HuH-7 (cell line): ENCODE measurements around the gene CFAP299.
"Not testable (repeated sequence)": the region's sequence is repeated elsewhere in the genome, so short reads cannot be mapped to it uniquely, and the experiment has no call there.

Source experiments
- DNase-seq: peaks from one replicate; pipeline ENCODE4 v3.0.0; 2011; ENCODE audit warnings: low spot score

The CFAP299 gene

DNA sequence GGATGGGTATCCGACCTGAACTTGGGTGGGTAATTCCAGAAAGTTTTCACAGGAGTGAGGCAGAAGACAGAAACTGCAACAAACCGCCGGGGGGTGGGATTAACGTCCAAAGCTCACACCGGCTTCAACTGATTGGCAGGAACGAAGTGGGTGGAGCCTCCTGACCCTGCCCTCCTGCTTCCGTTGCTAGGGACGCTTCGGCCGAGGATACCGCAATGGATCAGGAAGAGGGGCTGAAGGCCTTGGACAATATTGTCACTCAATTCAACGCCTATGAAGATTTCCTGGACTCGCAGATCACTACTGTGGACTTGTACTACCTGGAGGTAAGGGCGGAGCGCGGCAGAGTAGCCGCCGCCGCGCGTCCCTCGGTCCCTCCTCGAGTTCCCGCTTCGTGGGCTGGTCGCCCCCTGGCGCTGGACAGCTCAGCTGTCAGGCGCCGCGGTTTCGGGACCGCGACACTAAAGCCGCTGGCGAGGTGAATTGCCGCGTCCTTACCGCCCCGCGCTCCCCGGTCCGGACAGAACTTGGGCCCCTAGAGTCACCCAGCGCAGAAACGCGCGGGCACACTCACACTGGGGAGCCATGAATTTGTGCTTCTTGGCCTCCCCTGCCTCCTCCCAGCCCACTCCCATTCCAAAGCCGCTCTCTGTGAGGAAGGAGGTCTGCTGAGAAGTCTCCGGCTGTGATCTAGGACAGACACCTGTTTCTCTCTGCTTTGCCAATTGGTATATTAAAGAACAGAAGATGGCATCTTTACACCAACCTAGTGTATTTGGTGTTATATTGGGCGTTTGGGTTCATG, at the start of gene CFAP299:
Gene CFAP299, plus strand, starts transcription at position 177 of the 805 bp plus-strand sequence.
- DNase-seq, result peak; percentile 78

DNA sequence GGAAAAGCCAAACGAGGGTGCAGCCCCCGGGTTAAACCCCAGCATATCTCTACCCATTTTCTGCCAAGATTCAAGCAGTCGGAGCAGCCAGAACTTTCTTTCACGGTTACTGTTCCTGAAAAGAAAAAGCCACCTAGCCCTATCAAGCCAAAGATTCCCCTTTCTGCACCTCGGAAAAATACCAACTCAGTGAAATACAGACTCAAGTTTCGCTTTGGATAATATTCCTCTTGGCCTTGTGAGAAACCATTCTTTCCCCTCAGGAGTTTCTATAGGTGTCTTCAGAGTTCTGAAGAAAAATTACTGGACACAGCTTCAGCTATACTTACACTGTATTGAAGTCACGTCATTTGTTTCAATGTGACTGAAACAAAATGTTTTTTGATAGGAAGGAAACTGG, 49.1 kb upstream of the CFAP299 start:
- no peak for DNase-seq

DNA sequence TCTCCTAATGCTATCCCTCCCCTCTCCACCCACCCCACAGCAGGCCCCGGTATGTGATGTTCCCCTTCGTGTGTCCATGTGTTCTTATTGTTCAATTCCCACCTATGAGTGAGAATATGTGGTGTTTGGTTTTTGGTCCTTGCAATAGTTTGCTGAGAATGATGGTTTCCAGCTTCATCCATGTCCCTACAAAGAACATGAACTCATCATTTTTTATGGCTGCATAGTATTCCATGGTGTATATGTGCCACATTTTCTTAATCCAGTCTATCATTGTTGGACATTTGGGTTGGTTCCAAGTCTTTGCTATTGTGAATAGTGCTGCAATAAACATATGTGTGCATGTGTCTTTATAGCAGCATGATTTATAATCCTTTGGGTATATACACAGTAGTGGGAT, 44.9 kb upstream of the CFAP299 start:
- not testable (repeated sequence) for DNase-seq

DNA sequence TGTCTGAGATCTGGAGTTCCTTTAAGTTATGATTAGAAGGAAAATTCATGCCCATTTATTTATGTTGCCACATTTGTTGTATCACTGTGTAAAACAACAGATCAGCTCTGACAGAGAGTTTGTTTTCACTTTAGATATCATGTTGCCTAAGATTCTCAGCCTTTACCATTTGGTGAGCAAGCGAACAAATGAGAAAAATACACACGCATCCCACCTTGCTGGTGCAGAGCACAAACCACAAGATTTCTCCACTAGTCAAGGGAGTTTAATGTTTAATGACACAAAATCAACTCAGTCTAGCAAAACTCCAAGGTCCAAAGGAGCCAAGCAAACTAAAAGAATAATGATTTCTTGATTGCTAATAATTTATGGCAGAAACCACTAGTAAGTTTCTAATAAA, 41.3 kb upstream of the CFAP299 start:
- DNase-seq, result no peak

DNA sequence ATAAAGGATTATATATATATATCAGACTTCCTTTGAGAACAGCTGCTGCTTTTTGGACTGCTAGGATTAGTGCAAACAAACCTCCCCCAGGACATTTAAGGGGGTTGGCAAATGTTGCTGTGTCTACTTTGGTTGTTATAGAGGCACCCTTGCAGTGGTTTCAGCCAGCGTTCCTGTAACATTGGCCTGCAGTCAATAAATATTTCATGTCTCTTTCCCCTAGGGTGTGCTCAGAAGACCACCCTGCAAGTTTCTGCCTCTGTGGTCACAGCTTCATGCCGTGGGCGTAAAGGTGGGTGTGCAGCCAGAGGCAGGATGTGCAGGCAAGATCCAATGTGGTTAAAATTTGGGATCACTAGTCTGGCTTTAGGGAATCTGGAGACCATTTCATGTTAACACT, 40.2 kb upstream of the CFAP299 start:
- DNase-seq, result no peak

DNA sequence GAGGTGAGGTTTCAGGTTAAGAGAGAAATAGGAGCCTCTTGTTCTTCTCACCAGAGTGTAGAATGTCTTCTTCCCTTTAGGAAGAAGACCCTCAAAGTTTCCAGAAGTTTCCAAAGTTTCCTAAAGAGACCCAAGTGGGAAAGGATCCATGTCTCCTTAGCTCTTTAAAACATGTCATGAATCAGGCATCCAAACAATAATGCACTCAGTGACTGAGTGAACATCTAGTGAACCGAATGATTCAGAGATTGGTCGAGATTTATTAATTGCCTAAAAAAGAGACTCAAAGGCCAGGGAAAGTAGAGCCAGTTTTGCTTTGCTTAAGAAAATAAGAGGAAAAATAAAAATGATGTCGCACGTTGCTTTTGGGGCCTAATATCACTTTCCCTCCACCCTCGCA, 39.7 kb upstream of the CFAP299 start:
- DNase-seq, result no peak

DNA sequence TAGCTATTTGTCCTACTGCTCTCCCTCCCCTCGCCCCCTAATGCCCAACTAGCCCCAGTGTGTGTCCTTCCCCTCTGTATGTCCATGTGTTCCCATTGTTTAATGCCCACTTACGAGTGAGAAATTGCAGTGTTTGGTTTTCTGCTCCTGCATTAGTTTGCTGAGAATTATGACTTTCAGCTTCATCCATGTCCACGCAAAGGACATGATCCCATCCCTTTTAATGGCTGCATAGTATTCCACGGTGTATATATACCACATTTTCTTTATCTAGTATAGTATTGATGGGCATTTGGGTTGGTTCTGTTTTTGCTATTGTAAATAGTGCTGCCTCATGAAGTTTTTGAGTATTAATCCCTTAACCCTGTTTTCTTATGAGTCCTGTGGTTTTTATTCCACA, 33.6 kb upstream of the CFAP299 start:
- no peak for DNase-seq

DNA sequence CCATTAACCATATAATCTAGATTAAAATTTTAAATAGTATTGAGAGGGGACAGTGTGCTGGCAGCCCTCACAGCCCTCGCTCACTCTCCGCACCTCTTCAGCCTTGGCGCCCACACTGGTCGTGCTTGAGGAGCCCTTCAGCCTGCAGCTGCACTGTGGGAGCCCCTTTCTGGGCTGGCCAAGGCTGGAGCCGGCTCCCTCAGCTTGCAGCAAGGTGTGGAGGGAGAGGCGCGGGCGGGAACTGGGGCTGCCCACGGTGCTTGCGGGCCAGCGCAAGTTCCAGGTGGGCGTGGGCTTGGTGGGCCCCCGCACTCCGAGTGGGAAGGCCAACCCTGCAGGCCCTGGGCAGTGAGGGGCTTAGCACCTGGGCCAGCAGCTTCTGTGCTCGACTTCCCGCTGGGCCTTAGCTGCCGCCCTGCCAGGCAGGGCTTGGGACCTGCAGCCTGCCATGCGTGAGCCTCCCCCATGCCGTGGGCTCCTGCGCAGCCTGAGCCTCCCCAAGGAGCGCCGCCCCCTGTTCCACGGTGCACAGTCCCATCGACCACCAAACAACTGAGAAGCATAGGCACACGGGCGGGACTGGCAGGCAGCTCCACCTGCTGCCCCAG, 32.8 kb upstream of the CFAP299 start:
- DNase-seq, result no peak

DNA sequence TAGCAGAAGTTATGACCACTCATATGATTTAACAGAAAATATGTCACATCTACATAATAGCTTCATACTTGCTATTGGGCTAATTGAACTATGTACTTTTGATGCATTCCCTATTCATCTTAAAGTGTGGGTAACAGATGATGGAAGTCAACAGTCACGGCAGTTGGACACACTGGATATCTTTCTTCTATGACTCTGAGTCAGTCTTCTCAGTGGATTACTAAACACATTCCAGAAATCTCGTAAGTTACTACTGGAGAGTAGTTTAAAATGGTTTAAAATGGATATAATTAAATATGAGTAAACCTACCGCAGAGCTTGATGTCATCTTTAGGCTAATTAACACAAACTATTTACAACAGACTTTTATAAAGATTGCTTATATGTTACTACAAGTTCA, 30.1 kb upstream of the CFAP299 start:
- no peak for DNase-seq

DNA sequence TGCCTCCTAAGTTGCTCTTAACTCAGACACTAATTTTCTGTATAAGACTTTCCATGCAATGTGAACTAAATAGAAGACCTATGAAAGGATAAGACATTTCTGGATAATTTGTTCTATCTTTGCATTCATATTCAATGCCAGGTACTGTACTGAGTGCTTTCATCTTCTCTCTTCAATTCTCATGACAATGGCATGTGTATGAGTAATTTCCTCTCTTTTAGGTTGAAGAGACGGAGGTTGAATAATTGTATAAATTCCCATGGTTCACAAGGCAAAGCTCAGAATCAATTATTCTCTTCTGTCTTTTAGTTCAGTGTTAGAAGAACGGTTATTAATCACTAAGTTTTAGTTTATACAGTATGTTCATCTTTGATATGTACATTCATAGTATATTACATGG, 29.3 kb upstream of the CFAP299 start:
- no peak for DNase-seq

DNA sequence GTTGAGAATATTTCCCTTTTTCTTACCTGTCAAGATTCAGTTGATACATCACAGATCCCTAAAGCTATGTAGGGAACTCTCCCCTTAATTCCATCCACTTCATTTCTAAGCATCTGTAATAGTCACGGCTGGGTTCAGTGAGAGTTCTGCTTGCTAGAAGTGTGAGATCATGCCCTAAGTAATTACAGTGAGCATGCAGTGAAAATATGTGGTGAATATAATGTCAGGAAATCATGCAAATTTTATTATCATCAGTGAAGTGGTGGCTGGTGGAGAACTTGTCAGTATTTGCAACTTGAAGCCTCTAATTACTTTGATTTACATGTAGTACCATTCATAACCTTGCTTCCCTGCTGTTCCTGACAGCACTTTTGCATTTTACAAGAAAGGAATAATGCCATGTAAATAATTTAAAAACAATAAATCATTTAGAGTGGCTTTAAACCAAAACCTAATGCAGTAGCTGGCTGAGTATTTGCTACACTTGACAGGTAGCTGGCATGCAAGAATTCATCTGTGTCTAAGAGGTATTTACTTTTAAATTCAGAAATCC, 28.3 kb upstream of the CFAP299 start:
- DNase-seq, result no peak

DNA sequence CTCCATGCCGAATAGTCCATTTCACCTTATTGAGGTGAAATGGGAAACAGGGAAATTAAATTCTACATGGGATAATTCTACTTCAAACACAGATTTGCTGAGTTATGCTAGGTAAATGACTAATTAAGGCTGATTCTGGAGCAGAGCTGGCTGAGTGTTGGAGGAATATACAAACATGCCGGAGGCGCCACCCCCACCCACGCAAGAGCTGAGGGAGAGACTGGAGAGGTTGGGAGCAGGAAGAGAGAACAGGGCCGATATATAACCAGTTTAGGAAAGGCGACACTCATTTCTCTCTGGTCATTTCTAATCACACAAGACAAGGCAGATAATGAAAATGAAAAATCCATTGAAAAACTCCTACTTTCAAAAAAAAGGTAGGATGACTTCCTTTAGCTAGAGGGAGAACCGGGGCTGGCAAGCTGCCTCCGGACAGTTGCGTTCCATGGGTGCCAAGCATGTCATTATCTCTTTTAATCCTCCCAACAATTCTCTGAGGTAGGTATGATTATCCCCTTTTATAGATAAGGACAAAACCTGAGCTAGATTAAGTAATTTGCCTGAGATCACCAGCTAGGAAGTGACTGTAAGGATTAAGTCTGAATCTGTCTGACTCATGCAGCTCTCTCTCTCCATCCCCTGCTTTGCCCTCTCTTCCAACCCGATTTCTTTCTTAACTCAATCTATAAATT, 27.6 kb upstream of the CFAP299 start:
- no peak for DNase-seq

DNA sequence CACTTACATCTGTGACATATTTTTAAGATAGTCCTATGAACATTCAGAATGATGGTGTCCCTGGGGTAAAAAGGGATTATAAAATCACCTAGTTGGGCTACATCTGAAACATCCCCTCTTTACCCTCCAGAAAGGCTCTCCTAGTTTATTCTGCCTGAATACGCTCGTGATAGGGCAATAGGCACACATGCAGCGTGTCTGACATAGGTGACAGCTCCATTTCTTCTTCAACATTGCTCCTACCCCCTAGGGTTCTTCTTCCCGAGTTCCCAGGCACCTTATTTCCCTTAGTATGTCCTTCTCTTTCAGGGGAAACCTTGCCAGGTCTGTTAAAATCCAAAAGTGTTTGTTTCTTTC, 27.1 kb upstream of the CFAP299 start:
- DNase-seq, result no peak

DNA sequence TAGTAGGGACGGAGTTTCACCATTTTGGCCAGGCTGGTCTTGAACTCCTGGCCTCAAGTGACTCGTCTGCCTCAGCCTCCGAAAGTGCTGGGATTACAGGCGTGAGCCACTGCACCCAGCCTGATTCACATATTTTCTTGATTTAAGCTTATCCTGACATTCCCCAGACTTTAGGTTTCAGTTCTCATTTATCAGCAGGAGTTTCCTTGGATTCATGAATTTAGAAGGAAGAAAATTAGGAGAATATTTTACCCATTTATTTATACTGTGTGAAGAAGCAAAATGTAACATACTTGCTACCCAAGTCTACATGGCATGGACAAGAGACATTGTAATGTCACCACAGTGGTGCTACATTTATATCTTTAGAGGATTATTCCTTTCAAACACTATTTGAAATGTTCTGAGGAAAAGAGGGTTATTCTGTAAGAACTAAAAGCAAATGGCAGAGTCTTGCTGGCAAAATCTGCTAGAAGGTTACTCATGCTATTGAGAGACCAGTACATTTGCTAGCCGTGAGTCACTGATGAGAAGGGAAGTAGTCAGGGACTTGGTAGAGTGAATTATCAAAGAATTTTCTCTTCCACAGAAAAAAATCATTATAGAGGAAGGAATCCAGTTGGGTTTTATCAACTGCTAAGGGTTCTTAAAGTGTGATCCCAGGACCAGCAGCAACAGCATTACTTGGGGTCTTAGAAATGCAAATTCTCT, 26.1 kb upstream of the CFAP299 start:
- no peak for DNase-seq

DNA sequence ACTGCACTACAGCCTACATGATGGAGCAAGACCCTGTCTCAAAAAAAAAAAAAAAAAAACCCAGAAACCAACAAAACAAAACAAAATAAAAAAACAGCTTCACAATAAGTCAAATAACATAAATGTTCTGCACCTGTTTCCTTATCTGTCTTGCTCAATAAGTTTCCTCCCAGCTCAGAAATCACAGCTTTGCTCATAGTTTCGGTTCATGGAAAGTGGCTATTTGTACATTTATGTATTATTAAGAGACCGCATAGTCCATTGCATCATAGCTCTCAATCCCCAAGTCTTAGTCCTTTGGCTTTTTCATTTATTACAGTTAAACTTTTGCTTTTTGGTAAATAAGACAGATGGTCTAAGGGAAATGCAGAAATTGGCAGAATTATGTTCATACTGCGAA, 24.4 kb upstream of the CFAP299 start:
- no peak for DNase-seq

DNA sequence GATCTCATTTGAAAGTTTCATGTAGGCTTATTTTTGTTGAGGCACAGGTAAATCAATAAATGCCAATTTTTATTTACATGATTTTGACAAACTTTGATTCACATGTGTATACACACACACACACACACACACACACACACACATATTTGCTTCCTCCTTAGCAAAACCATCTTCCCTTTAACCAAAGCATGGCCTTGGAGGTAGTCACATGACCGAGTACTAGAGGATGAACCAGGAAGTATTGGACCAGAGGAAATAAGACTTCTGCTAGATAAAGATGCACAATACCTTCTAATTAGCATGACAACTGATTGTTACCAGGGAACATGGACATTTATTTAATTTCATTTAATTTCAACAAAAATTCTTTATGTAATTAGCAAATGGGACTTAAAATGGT, 23.4 kb upstream of the CFAP299 start:
- no peak for DNase-seq

DNA sequence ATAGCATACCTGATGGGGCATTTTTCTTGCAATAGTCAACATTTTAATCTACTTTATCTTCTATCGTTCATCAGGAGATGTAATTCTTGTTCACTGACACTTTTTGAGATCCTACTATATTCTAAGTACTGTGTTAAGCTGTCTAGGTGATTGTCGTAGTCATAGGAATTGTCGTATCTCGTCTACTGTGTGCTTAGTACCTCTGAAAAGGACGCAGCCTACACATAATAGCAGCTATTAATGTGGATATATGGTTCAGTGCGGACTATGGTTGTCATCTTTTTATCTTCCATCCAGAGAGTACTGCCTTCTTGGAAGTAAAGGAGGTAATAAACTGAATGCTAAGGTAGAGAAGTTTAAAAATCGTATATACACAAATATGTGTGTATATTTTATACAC, 21.9 kb upstream of the CFAP299 start:
- no peak for DNase-seq

DNA sequence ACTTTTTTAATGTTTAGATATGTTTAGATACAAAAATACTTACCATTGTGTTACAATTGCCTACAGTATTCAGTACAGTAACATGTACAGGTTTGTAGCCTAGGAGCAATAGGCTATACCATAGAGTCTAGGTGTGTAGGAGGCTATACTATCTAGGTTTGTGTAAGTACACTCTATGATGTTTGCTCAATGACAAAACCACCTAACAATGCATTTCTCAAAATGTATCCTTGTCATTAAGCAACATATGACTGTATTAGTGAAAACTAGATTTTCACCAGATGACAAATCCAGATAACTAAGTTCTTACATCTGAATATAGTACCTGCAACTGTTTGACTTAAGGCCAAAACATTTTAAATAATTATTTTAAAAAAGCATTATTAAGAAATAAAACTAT, 19.7 kb upstream of the CFAP299 start:
- DNase-seq, result not testable (repeated sequence)

DNA sequence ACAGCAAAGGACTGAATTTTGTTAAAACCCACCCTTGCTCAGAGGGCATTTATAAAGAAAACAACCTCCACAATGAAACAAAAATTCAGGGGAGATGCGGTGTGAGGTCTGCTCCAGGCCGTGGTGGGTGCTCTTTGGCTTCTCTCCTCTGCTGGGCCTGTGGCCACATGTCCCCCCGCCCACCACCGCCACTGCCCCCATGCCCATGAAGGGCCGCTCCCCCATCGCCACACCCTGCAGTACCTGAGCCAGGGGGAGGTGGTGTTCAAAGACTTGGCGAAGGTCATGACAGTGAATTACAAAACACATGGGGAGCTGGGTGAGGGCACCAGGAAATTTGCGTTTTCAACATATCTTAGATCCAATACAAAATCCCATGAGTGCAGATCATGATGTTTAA, 14.2 kb upstream of the CFAP299 start:
- DNase-seq, result no peak

DNA sequence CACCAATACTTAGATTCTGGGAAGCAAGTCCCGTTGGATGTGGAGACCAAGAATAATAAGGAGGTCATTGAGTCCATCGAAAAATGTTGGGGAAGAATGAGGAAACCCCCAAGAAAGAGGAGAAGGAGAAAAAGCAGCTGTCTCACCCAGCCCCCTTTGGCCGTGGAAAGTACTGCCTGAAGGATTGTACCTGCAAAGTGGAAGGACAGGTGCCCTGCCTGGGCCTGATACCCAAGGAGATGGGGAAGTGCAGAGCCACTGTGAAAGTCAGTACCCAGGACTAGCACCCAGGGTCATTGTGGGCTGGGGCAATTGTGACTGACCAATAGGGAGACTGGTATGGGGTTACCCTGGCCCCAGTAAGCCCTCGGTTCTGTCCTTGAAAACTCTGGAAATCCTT, 13.8 kb upstream of the CFAP299 start:
- no peak for DNase-seq

DNA sequence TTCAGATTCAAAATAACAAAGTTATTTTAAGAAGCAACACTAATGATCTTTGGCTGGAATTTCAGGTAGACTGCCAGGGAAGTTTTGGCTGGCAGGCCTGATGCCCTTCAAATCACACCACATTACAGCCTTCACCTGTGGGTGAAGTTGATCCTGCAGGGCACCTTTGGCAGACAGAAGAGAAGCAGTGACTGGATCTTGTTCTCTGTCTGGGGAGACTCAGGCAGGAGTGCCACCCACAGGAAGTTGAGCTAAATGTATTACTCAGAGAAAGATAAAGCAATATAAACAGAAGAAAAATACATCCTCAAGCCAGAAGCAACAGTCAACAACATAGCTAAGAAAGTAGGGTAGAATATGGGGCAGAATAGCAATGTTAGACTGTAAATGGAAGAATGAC, 12.8 kb upstream of the CFAP299 start:
- DNase-seq, result no peak

DNA sequence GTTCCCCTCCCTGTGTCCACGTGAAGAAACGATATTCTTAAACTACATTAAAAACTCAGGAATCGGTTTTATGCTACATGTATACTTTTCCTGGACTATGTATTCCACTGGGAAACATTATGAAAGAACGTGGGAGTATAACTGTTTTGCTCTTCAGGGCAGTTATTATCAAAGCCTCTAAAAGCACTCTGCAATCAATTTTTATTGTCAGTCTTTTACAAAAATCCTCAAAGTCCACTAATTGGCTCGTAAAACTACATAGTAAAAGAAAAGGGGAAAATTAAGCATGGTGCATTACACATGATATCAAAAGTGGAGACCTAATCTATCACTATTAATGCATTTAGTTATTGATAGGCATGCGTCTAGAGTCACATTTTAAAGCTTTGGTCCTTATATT, 11.4 kb upstream of the CFAP299 start:
- no peak for DNase-seq

DNA sequence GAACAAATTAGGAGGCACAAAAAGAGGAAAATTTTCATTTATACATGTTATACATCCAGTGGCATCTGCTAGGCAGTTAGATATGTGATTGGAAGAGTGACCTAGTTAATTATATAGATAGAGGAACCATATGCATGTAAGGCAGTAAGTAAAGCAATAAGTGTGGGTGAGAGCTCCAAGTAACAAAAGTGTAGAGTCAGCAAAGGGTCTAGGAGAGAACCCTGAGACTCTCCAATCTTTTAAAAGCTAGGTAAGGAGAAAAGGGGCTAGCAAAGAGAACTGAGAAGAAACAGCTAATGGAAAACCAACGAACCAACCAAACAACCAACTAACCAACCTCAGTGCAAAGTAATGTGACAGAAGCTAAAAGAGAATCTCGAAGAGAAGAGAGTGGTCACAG, 3.8 kb upstream of the CFAP299 start:
- no peak for DNase-seq
